ENCODE measurements around the gene SRSF5. TPM values are rescaled to one million over a fixed set of nuclear protein-coding genes. Genes with fewer than 3 reads are reported as not detected.
A peak's percentile ranks its signal among the peaks of the same experiment; 100 is the strongest.

SRSF5 gene
- total RNA-seq, 4 donors from 2014 or later, result 57.5 to 113 (median 84.6) TPM

DNA sequence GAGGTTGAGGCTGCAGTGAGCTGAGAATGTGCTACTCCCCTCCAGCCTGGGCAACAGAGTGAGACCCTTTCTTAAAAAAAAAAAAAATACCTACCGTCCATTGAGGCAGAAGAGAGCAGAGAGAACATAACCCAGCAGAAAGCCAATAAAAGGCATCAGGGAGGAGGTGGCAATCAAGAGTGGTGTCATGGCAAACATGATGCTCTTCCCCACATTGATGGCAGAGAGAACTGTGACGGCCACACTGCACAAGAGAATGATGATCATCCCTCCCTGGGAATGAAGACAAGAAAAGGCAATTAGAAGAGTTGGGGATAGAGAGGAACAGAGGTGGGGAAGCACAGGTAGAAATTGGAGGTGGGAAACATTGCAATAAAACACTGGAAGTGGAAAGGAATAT is 12.1 kb downstream of the SRSF5 start:
- H3K27me3 ChIP-seq, result no peaks in the 10 kb centered on the region
- H3K4me1 ChIP-seq, result peaks cover 7 to 14% of the 10 kb centered on the region in 2 donors
- H3K36me3 ChIP-seq, result peaks cover 0 to 53% of the 10 kb centered on the region in 2 donors
- no peak overlapping the region for H3K27ac ChIP-seq
- H3K9me3 ChIP-seq, result no peaks in the 10 kb centered on the region
- TF ChIP-seq, protein P1, sequence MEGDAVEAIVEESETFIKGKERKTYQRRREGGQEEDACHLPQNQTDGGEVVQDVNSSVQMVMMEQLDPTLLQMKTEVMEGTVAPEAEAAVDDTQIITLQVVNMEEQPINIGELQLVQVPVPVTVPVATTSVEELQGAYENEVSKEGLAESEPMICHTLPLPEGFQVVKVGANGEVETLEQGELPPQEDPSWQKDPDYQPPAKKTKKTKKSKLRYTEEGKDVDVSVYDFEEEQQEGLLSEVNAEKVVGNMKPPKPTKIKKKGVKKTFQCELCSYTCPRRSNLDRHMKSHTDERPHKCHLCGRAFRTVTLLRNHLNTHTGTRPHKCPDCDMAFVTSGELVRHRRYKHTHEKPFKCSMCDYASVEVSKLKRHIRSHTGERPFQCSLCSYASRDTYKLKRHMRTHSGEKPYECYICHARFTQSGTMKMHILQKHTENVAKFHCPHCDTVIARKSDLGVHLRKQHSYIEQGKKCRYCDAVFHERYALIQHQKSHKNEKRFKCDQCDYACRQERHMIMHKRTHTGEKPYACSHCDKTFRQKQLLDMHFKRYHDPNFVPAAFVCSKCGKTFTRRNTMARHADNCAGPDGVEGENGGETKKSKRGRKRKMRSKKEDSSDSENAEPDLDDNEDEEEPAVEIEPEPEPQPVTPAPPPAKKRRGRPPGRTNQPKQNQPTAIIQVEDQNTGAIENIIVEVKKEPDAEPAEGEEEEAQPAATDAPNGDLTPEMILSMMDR (IDR thresholded peaks at IDR 0.05 in 4 of 5, conservative IDR thresholded peaks at IDR 0.05 in 1 of 5), result no peak
- TF ChIP-seq POLR2A (IDR thresholded peaks at IDR 0.05), result no peak
- DNase-seq (no peak), ATAC-seq (no peak)
- in situ Hi-C loops (cut with MboI; ENCODE audit: low sequenced_read_pairs in 4 of 4) (no loop called here), intact Hi-C loops (cut with DNase I; ENCODE audit: low total_unique reads) (no loop called here)
- no peak overlapping the region for H3K4me3 ChIP-seq

DNA sequence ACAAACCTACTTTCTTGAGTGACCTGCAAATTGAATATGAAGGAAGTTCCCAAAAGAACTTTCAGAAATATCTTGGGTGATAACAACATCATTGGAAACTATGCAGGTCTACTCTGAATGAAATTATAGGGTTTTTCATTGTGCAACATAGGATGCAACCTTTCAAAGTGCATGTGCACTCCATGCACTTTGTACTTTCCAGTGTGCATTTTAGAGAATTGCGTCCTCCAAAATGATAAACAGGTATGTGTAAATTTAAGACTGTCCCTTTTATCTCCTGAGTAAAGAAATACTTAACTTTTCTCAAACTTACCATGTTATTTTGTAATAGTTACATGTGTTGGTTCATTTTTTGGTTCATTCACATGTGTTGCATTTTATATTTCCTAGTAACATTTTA is 13.2 kb downstream of the SRSF5 start:
- H3K27me3 ChIP-seq, result no peaks in the 10 kb centered on the region
- intact Hi-C loops (cut with DNase I; ENCODE audit: low total_unique reads), result no loop called here
- TF ChIP-seq POLR2A (IDR thresholded peaks at IDR 0.05), result no peak
- TF ChIP-seq, protein P1 (IDR thresholded peaks at IDR 0.05 in 4 of 5, conservative IDR thresholded peaks at IDR 0.05 in 1 of 5), result no peak
- H3K36me3 ChIP-seq, result peaks cover 0 to 43% of the 10 kb centered on the region in 2 donors
- no peak overlapping the region for H3K27ac ChIP-seq
- in situ Hi-C loops (cut with MboI; ENCODE audit: low sequenced_read_pairs in 4 of 4), result no loop called here
- DNase-seq, result no peak
- no peak for ATAC-seq
- H3K4me3 ChIP-seq, result no peak overlapping the region
- H3K4me1 ChIP-seq, result peaks cover 7 to 14% of the 10 kb centered on the region in 2 donors
- no peaks in the 10 kb centered on the region for H3K9me3 ChIP-seq

DNA sequence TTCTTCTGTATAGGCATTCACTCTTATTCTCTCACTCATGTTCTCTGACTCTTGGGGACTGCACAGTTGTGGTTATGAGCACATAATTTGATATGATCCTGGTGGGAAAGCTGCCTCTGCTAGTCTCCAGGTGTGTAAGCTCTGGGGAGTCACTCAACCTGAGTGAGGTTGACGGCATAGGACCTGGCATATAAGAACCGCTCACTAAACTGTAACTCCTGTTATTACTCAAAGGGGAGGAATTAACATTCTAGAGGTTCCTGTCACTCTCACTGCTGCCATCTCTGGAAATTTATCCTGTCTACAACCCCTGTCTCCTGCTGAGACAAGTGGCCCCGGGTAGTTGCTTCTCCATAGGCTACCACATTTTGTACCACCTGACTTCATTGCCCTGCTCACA is 14.0 kb downstream of the SRSF5 start:
- peaks cover 2 to 13% of the 10 kb centered on the region in 2 donors for H3K4me1 ChIP-seq
- no peak overlapping the region for H3K4me3 ChIP-seq
- H3K9me3 ChIP-seq, result no peaks in the 10 kb centered on the region
- ATAC-seq (no peak), DNase-seq (no peak)
- H3K27me3 ChIP-seq, result no peaks in the 10 kb centered on the region
- no peak overlapping the region for H3K27ac ChIP-seq
- peaks cover 0 to 36% of the 10 kb centered on the region in 2 donors for H3K36me3 ChIP-seq
- intact Hi-C loops (cut with DNase I; ENCODE audit: low total_unique reads) (no loop called here), in situ Hi-C loops (cut with MboI; ENCODE audit: low sequenced_read_pairs in 4 of 4) (no loop called here)
- TF ChIP-seq, protein P1 (IDR thresholded peaks at IDR 0.05 in 4 of 5, conservative IDR thresholded peaks at IDR 0.05 in 1 of 5), result no peak
- TF ChIP-seq POLR2A (IDR thresholded peaks at IDR 0.05), result no peak

DNA sequence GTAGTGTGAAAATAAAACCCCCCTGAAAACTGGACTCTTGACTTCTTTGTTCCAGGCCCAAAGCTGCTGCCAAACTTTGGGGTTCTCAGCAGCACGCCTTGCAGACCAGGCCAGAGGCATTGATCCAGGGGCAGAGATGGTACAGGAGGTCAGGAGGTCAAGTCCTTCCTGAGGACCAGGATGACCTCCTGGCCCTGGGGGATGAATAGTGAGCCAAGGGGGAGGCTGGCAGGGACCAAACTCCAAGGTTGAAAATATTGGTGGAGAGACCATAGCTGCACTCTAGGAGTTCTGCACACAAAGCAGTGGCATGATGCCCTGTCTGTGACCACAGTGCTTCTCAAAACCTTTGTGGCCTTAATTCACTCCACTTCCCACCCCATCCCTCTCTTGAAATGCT is 18.0 kb downstream of the SRSF5 start:
- ATAC-seq (peak in 1 of 2 donors; percentile 12), DNase-seq (no peak)
- no peak for TF ChIP-seq POLR2A (IDR thresholded peaks at IDR 0.05)
- TF ChIP-seq, protein P1 (IDR thresholded peaks at IDR 0.05 in 4 of 5, conservative IDR thresholded peaks at IDR 0.05 in 1 of 5), result no peak
- H3K27me3 ChIP-seq, result no peaks in the 10 kb centered on the region
- H3K36me3 ChIP-seq, result peaks cover 0 to 15% of the 10 kb centered on the region in 2 donors
- H3K27ac ChIP-seq, result no peak overlapping the region
- H3K4me1 ChIP-seq, result no peaks in the 10 kb centered on the region
- in situ Hi-C loops (cut with MboI; ENCODE audit: low sequenced_read_pairs in 4 of 4), result no loop called here
- intact Hi-C loops (cut with DNase I; ENCODE audit: low total_unique reads), result no loop called here
- H3K4me3 ChIP-seq, result no peak overlapping the region
- no peaks in the 10 kb centered on the region for H3K9me3 ChIP-seq

DNA sequence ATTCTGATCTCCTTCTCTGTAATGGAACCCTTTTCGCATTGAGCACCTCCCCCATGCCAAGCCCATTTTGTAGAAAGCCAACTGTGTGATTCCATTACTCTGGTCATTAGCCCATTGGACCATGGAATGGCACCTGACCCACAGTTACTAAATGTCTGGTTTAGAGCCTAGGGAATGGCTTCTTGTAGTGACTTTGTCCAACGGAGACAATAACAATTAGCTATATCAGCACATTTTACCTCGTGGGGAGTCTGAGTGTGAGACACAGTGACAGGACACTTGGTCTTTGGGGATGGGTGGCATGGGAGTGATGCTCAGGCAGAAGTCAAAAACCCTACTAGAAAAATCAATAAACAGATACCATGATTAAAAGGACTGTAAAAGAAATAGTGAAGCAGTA is 19.7 kb downstream of the SRSF5 start:
- no peaks in the 10 kb centered on the region for H3K27me3 ChIP-seq
- no peaks in the 10 kb centered on the region for H3K4me1 ChIP-seq
- TF ChIP-seq, protein P1 (IDR thresholded peaks at IDR 0.05 in 4 of 5, conservative IDR thresholded peaks at IDR 0.05 in 1 of 5), result no peak
- TF ChIP-seq POLR2A (IDR thresholded peaks at IDR 0.05), result no peak
- H3K4me3 ChIP-seq, result no peak overlapping the region
- ATAC-seq (no peak), DNase-seq (no peak)
- no peak overlapping the region for H3K27ac ChIP-seq
- in situ Hi-C loops (cut with MboI; ENCODE audit: low sequenced_read_pairs in 4 of 4) (no loop called here), intact Hi-C loops (cut with DNase I; ENCODE audit: low total_unique reads) (no loop called here)
- no peaks in the 10 kb centered on the region for H3K9me3 ChIP-seq
- peaks cover 0 to 8% of the 10 kb centered on the region in 2 donors for H3K36me3 ChIP-seq

Measured in gastrocnemius medialis (tissue), 4 donors.